ENCODE measurements around the gene ADGRF3. TPM values are rescaled to one million over a fixed set of nuclear protein-coding genes. Genes with fewer than 3 reads are reported as not detected.

The ADGRF3 gene
- total and polyA plus RNA-seq, 10 of the 15 experiments (the other 5 are each of a cell fraction or from before 2014, with no cell fraction given), result 0.03 to 3.1 (median 0.84) TPM

DNA sequence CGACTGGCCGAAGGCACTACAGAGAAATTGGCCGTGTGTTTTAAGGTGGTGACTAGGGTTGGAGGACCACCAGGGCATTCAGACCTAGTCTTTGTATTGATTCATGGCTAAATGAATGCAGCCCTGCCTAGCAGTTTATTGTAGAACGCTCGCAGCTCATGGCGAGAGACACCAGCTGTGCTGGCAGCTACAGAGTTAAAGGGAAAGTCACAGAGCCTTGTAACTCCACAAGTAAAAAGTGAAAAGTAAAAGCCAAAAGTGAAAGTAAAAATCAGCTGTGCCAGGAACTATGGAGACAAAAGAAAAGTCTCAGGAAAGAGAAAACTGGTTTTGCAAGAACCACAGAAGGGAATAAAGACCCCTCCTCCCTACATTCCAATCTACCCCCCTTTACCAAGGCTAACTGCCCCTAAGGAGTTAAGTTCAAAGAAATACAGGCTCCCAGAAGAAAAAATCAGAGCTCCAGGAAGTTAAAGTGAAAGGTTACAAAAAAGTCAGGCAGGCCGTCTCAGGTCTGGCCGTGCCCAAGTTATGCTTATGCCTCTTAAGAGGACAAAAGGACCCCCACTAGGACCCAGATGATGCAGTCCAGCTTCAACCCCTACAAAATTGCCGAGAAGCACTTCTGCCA lies 47.0 kb downstream of the ADGRF3 start:
- peak; percentile 73 for ATAC-seq
- POLR2A ChIA-PET, result interaction anchor here (0.7 to 2.7 kb wide), 4 partner anchors 28 to 449 kb away, joined by 3 to 24 read pairs (median 5); partner anchors contain the start of genes HADHA and HADHB
- Histone ChIP-seq H3K4me3 (peak overlapping the region; percentile 57), H2AFZ (ENCODE audit: control insufficient read depth, low read depth, low read length) (peak overlapping the region; percentile 78), H3K4me1 (ENCODE audit: control insufficient read depth, insufficient read depth, low read length) (peaks cover 4% of the 10 kb centered on the region; the same call in 1 of the 2 replicates), H3K9me3 (replicated peaks; ENCODE audit: control insufficient read depth, insufficient read depth, low read length) (no peaks in the 10 kb centered on the region), H3K9ac (ENCODE audit: control insufficient read depth, insufficient read depth, low read length) (peak overlapping the region; percentile 58), H4K20me1 (ENCODE audit: control insufficient read depth, insufficient read depth) (no peaks in the 10 kb centered on the region), H3K79me2 (ENCODE audit: control insufficient read depth, insufficient read depth, low read length) (no peaks in the 10 kb centered on the region), H3K4me2 (ENCODE audit: control insufficient read depth, insufficient read depth) (peak overlapping the region; percentile 96), H3K27ac (ENCODE audit: control insufficient read depth, insufficient read depth) (peak overlapping the region; percentile 38), H3K36me3 (ENCODE audit: control insufficient read depth in 2 of 2, insufficient read depth in 2 of 2, low read length in 1 of 2) (no peaks in the 10 kb centered on the region), H3K27me3 (replicated peaks in 1 of 2; ENCODE audit: control insufficient read depth in 2 of 2, insufficient read depth in 2 of 2, low read length in 1 of 2) (no peaks in the 10 kb centered on the region)
- peak; percentile 12 for DNase-seq (ENCODE audit: low read depth, low spot score)
- no TSS peak for BruUV-seq (replicated peaks)
- SMC1A ChIA-PET (ENCODE audit: uncharacterized antibody, unreplicated experiment), result interaction anchor here (0.6 to 3.0 kb wide), 7 partner anchors 17 to 62 kb away, joined by 3 to 10 read pairs (median 8); partner anchors contain the start of genes ADGRF3, HADHA, HADHB and SELENOI
- in situ Hi-C loops (cut with MboI), result no loop called here
- 29% methylated on average over 9 of the region's 9 CpGs for WGBS (ENCODE audit: insufficient coverage, insufficient replicate concordance, low lambda C conversion rate, missing lambda C conversion rate)
- RAD21 ChIA-PET (ENCODE audit: unreplicated experiment), result interaction anchor here (0.7 to 1.6 kb wide), 4 partner anchors 14 to 58 kb away, joined by 3 to 11 read pairs (median 4); partner anchors contain the start of genes HADHA and HADHB
- FAIRE-seq, result peak; percentile 86
- intact Hi-C loops (cut with micrococcal nuclease; ENCODE audit: unreplicated experiment), result no loop called here
- CTCF ChIA-PET, result interaction anchor here (0.7 to 1.5 kb wide), 4 partner anchors 10 to 1156 kb away, joined by 3 to 6 read pairs (median 4); no protein-coding TSS in a partner anchor
- TF ChIP-seq IKZF2 (IDR thresholded peaks at IDR 0.05), result no peak; a peak in 1 of 4 replicates
- TF ChIP-seq SUPT20H (IDR thresholded peaks at IDR 0.05; ENCODE audit: borderline replicate concordance, control insufficient read depth, low read depth, low read length), result no peak
- no peak for TF ChIP-seq SIX5 (IDR thresholded peaks at IDR 0.05; ENCODE audit: low read depth, low read length, severe bottlenecking)
- TF ChIP-seq HDAC2 (IDR thresholded peaks at IDR 0.05), result no peak
- TF ChIP-seq BRCA1 (IDR thresholded peaks at IDR 0.05; ENCODE audit: low read depth, low read length), result no peak
- no peak for TF ChIP-seq RB1 (IDR thresholded peaks at IDR 0.05; ENCODE audit: borderline replicate concordance)
- no peak for TF ChIP-seq CBX5 (IDR thresholded peaks at IDR 0.05; ENCODE audit: low read depth)
- TF ChIP-seq, protein P1, sequence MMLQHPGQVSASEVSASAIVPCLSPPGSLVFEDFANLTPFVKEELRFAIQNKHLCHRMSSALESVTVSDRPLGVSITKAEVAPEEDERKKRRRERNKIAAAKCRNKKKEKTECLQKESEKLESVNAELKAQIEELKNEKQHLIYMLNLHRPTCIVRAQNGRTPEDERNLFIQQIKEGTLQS (IDR thresholded peaks at IDR 0.05; ENCODE audit: borderline replicate concordance, extremely low read depth, low read depth, low read length), result no peak
- TF ChIP-seq, protein P2, sequence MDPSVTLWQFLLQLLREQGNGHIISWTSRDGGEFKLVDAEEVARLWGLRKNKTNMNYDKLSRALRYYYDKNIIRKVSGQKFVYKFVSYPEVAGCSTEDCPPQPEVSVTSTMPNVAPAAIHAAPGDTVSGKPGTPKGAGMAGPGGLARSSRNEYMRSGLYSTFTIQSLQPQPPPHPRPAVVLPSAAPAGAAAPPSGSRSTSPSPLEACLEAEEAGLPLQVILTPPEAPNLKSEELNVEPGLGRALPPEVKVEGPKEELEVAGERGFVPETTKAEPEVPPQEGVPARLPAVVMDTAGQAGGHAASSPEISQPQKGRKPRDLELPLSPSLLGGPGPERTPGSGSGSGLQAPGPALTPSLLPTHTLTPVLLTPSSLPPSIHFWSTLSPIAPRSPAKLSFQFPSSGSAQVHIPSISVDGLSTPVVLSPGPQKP (IDR thresholded peaks at IDR 0.05; ENCODE audit: low read depth, low read length), result no peak
- no peak for TF ChIP-seq NR2F1 (conservative IDR thresholded peaks at IDR 0.05)
- TF ChIP-seq, protein P3, sequence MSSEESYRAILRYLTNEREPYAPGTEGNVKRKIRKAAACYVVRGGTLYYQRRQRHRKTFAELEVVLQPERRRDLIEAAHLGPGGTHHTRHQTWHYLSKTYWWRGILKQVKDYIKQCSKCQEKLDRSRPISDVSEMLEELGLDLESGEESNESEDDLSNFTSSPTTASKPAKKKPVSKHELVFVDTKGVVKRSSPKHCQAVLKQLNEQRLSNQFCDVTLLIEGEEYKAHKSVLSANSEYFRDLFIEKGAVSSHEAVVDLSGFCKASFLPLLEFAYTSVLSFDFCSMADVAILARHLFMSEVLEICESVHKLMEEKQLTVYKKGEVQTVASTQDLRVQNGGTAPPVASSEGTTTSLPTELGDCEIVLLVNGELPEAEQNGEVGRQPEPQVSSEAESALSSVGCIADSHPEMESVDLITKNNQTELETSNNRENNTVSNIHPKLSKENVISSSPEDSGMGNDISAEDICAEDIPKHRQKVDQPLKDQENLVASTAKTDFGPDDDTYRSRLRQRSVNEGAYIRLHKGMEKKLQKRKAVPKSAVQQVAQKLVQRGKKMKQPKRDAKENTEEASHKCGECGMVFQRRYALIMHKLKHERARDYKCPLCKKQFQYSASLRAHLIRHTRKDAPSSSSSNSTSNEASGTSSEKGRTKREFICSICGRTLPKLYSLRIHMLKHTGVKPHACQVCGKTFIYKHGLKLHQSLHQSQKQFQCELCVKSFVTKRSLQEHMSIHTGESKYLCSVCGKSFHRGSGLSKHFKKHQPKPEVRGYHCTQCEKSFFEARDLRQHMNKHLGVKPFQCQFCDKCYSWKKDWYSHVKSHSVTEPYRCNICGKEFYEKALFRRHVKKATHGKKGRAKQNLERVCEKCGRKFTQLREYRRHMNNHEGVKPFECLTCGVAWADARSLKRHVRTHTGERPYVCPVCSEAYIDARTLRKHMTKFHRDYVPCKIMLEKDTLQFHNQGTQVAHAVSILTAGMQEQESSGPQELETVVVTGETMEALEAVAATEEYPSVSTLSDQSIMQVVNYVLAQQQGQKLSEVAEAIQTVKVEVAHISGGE (CRISPR knock-in tag; IDR thresholded peaks at IDR 0.05), result no peak
- TF ChIP-seq NFXL1 (IDR thresholded peaks at IDR 0.05; ENCODE audit: borderline replicate concordance), result no peak
- TF ChIP-seq HDAC6 (IDR thresholded peaks at IDR 0.05; ENCODE audit: unreplicated experiment), result no peak
- TF ChIP-seq, protein P4, sequence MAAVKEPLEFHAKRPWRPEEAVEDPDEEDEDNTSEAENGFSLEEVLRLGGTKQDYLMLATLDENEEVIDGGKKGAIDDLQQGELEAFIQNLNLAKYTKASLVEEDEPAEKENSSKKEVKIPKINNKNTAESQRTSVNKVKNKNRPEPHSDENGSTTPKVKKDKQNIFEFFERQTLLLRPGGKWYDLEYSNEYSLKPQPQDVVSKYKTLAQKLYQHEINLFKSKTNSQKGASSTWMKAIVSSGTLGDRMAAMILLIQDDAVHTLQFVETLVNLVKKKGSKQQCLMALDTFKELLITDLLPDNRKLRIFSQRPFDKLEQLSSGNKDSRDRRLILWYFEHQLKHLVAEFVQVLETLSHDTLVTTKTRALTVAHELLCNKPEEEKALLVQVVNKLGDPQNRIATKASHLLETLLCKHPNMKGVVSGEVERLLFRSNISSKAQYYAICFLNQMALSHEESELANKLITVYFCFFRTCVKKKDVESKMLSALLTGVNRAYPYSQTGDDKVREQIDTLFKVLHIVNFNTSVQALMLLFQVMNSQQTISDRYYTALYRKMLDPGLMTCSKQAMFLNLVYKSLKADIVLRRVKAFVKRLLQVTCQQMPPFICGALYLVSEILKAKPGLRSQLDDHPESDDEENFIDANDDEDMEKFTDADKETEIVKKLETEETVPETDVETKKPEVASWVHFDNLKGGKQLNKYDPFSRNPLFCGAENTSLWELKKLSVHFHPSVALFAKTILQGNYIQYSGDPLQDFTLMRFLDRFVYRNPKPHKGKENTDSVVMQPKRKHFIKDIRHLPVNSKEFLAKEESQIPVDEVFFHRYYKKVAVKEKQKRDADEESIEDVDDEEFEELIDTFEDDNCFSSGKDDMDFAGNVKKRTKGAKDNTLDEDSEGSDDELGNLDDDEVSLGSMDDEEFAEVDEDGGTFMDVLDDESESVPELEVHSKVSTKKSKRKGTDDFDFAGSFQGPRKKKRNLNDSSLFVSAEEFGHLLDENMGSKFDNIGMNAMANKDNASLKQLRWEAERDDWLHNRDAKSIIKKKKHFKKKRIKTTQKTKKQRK (IDR thresholded peaks at IDR 0.05; ENCODE audit: low read depth, low read length), result no peak

Data from GM12878 (cell line).